SIG-M5 (cell line): Measurements from ENCODE around the gene PLCG2.
"Not testable (repeated sequence)": the region's sequence is repeated elsewhere in the genome, so short reads cannot be mapped to it uniquely, and the experiment has no call there.

ENCODE experiments used
- DNase-seq: peaks from one replicate; lab custom pipeline; 2025; lab: John Stamatoyannopoulos, UW

Gene PLCG2

GRCh38 chr16:81939164-81940056, 160.3 kb downstream of the PLCG2 start:
- no peak for DNase-seq

DNA sequence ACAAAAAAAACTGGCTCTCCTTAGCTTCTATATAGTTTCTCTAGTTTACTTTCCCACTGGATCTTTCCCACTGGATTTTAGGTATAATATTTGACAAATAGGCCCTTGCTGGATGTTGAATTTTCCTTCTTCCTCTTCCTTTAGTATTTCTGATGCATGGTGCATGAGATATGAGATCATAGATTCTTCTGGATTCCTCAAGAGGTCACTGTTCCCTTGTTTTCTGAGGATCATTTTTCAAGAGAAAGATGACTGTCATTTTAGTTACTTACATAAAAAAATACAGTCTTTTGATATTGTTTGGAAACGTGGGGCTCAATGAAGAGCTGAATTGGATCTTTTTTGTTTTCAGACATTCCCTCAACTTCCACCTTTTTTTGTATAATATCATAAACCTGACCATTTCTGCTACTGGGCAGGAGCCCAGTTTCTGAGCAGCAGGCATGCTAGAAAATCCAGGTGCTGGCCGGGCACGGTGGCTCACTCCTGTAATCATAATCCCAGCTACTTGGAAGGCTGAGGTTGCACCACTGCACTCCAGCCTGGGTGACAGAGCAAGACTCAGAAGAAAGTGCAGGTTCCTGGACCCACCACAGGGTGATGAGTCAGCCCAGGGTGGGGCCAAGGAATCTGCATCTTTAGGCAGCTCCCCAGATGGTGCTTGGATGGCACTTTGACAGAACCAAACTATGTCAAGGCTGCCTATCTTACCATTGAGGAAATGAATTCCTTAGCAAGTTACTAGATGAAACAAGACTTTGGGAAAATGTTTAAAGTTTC, 161.9 kb downstream of the PLCG2 start:
- no peak for DNase-seq

GRCh38 chr16:81942007-81942601, 163.0 kb downstream of the PLCG2 start:
- DNase-seq, result no peak

DNA sequence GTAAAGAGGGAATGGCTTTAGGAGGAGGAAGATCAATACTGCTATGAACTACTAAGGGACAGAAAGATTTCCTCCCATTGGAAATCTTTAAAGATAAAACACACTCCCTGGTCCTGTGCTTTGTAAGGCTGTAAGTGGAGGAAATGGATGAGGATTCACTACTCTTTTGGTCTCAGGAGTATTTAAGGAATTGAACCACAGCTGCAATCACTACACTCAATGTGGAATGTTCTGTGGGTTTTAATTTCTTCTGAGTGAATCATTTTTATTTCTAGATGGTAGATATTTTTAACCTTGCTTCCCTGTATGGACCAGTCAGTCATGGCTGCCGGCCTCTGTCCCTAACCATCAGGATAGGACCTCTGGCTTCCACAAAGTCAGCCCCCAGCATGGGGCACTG, 166.6 kb downstream of the PLCG2 start:
- DNase-seq, result no peak

GRCh38 chr16:81946206-81946605, 167.1 kb downstream of the PLCG2 start:
- DNase-seq, result no peak

GRCh38 chr16:81951564-81951963, 172.5 kb downstream of the PLCG2 start:
- DNase-seq, result no peak

- DNase-seq, result no peak
These were observed 177.3 kb downstream of the PLCG2 start for GRCh38 chr16:81956213-81956948.

DNA sequence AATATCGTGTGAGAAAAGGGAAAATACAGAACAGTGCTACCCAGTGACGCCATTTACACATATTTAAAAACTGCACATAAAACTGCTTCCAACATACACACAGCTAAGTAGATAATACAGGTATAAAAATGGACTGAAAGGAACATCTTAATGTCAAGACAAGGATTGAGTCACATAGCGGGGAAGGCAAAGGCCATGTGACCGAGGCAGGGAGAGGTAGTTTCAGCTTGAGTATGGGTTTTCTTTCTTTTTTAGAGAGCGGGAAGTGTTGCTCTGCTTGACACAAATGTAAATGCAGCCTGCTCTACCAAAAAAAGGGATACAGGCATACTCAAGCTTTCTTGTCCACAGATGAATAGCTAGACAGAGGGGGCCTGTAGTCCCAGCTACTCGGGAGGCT, 185.7 kb downstream of the PLCG2 start:
- no peak for DNase-seq

GRCh38 chr16:81967358-81967757, 188.3 kb downstream of the PLCG2 start:
- no peak for DNase-seq

DNA sequence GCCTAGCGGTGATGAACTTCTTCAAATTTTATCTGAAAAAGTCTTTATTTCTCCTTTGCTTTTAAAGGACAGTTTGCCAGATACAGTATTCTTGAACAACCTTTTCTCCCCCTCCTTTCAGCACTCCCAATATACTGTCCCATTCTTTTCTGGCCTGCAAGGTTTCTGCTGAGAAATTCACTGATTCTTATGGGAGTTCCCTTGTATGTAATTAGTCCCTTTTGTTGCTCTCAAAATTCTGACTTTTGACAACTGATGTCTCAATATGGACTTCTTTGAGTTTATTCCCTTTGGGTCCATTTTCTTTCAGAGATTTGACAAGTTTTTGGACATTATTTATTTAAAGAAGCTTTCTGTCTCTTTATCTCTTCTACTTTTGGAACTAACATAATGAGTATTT, 192.8 kb downstream of the PLCG2 start:
- no peak for DNase-seq

- DNase-seq, result no peak
These were observed 194.6 kb downstream of the PLCG2 start for GRCh38 chr16:81973737-81974136.

DNA sequence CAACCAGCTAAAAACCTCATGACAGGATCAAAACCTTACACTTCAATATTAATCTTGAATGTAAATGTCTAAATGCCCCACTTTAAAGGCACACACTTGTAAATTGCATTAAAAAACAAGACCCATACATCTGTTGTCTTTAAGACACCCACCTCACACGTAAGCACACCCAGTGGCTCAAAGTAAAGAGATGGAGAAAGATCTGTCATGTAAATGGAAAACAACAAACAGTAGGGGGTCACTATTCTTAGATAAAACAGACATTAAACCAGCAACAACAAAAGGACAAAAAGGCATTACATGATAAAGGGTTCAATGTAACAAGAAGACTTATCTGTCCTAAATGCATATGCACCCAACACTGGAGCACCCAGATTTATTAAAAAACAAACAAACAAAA, 196.5 kb downstream of the PLCG2 start:
- no peak for DNase-seq

- DNase-seq, result not testable (repeated sequence)
These were observed 198.3 kb downstream of the PLCG2 start for GRCh38 chr16:81977335-81977942.

GRCh38 chr16:81987121-81987520, 208.0 kb downstream of the PLCG2 start:
- no peak for DNase-seq

DNA sequence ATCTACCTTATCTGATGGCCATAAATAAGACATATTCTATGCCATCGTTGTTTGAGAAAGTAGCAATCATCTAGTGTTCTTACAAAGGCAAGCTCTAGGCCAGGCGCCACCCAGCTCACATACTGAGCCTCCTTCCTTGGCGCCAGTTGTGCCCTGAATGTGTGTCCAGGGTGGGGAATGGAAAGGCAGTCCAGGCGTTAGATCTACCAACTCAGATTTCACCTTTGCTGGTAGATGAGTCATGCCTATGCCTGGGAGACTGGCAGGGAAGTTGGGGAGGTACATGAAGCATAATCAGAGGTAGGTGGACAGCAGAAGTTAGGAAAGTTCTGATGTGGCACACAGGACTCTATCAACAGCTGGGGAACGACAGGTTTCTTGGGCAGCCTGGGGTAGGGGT, 208.6 kb downstream of the PLCG2 start:
- no peak for DNase-seq

DNA sequence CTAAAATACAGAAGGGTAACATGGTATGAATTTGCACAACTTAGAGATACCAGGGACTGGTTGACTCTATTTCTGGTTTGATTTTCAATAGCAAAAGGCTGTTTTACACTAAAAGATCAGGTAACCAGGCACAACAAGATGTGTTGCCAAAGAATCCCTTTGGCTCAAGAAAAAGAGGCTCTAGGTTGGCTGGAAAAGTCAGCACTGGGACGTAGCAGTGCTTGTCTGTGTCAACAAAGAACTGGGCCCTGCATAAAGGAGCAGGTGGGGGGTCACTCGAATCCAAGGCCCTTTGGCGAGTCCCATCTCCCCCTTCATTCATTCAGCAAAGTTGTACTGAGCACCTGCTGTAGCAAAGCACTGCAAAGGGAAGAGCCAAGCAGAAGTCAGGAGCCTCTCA, 213.8 kb downstream of the PLCG2 start:
- DNase-seq, result no peak

DNA sequence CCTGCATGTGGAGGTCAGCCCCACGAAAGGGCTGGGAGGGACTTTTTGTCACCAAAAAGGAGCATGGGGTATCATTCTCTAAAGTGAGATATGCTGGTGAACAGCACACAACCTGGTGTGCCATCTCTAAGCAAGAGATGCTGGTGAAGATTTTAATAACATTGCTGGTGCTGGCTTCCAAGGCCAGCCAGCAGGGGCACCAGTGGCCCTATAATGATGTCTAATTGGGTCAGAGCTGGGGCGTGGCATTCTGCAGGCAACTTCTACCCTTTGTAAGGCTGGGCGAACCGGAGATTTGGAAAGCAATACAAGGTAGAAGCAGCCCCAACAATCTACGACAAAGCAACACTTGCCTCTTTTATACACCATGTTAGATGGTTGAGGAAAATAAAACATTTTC, 215.4 kb downstream of the PLCG2 start:
- DNase-seq, result no peak

GRCh38 chr16:81995651-81996050, 216.6 kb downstream of the PLCG2 start:
- no peak for DNase-seq

- no peak for DNase-seq
These were observed 217.8 kb downstream of the PLCG2 start for GRCh38 chr16:81996664-81997509.

- no peak for DNase-seq
These were observed 218.6 kb downstream of the PLCG2 start for GRCh38 chr16:81997738-81998137.

DNA sequence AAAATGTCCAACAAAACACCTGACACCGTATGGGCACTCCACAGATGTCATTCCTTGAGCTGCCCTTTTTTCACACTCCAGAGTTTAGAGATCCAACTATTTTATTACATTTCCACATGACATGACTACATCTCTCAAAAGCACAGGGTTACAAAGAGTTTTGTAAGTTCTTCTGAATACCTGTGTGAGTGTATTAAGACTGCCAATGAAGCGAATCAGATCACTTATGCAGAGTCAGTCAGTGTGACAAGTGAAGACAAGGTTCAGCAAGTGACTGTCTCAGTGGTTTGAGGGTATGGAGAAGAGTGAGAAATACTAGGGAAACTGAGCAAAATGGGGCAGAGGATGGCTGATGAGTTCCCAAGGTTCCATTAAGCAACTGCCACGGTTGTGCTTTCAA, 223.7 kb downstream of the PLCG2 start:
- DNase-seq, result no peak
